ENCODE results near the gene BCR.
"Not testable (repeated sequence)": the region's sequence is repeated elsewhere in the genome, so short reads cannot be mapped to it uniquely, and the experiment has no call there.

BCR gene

GRCh38 chr22:23323960-23324688 is 143.8 kb downstream of the BCR start:
- not testable (repeated sequence) for DNase-seq

- peak; percentile 39 for DNase-seq
Measured at GRCh38 chr22:23325183-23325582, 144.9 kb downstream of the BCR start.

DNA sequence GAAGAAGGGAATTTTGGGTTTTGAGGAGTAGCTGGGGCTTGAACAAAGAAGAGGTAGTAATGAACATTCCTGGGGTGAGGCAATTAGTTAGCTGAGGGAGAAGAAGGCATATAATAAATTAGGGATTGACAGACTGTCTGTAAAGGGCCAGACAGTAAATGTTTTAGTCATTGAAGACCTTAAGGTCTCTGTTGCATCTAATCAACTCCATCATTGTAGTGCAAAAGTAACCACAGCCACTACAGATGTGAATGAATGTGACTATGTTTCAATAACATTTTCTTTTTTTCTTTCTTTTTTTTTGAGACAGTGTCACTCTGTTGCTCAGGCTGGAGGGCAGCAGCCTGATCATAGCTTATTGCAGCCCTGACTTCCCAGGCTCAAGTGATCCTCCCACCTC is 153.5 kb downstream of the BCR start:
- not testable (repeated sequence) for DNase-seq

GRCh38 chr22:23337672-23338071 is 157.4 kb downstream of the BCR start:
- DNase-seq = not testable (repeated sequence)

DNA sequence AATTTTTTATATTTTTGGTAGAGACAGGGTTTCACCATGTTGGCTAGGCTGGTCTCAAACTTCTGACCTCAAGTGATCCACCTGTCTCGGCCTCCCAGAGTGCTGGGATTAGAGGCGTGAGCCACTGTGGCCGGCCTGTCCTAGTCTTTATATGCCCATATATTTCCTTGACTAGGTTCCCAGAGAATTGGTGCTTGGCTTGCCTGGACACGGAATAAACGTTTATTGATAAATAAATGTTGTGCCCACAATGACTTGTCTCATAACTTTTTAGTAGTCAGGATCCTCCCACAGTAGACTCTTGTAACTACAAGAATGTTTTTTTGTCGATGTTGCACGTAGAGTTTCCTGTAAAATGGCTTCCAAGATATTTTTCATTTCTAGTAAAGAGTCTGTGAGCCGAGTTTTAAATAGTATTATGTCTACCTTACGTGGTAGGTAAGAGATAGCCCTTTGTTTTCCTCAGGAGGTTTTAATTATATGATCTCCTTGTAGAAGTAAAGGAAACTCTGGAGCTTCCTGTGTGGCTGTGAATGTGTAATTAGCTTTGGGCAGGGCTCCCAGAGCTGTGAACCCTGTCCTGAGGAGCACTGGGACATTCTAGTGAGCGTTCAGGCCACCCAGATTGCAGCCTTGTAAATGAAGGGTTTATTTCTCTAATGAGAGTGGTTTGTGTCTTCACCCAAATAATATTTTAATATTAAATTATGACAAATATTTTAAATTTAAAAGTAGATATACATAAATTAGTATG is 161.8 kb downstream of the BCR start:
- not testable (repeated sequence) for DNase-seq

GRCh38 chr22:23351321-23351720 is 171.0 kb downstream of the BCR start:
- no peak for DNase-seq

DNA sequence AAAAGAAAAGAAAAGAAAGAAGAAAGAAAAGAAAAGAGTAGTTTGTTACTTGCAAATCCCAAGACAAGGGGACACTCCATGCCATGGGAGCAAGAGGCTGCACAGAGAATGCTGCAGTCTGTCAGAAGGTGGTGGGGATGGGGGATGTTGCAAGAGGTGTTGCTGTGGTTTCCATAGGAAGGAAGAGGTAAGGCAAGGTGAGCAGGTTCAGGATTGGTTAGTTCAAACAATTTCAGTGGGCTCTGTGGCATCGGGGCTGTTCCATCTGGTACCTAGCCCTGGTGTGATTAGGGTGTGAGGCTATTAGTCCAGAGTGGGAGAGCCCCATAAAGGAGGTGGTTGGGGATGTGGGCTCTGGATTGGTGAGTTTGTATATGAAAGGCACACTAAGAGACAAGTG is 172.7 kb downstream of the BCR start:
- DNase-seq = no peak

DNA sequence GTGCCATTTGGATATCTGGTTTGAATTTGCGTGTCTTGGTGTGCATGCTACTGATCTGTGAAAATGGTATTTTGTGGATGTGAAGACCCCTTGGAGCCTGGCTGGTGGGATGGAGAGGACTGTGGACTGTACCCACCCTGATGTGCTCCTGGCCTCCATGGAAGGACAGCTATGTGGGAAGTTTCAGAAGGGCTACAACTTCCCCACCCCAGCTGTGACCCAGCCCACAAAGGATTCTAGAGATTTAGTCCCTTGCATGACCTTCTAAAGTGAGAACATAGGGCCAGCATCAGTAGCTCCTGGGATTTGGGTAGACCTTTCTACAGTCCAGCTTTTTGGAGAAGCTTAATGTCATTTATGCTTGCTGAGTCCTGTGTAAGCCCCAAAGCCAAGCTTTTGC is 173.4 kb downstream of the BCR start:
- no peak for DNase-seq

- DNase-seq = no peak
Measured at GRCh38 chr22:23356094-23356493, 175.8 kb downstream of the BCR start.

- no peak for DNase-seq
Measured at GRCh38 chr22:23357053-23357452, 176.7 kb downstream of the BCR start.

DNA sequence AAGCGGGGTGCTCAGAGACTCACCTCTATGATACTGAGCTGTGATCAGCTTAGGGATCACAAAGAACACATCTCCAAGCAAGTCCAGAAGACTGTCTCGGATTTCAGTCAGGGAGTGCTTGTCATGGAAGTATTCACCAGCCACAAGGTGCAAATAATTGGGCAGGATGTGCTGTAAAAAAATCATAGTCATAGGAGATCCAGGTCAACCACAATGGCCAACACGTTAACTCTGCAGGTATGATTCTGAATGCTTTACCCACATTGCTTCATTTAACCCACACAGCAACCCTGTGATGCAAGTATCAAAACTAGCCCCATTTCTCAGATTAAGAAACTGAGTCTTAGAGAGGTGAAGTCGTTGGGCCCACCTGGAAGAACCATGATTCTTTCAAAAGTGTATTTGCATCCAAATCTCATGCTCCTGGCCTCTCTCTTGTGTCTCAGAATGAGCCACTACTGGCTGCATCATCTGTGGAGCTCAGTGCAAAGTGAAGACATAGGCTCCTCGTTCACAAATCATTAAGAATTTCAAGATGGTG is 179.3 kb downstream of the BCR start:
- no peak for DNase-seq

- DNase-seq = no peak
Measured at GRCh38 chr22:23361676-23362075, 181.4 kb downstream of the BCR start.

GRCh38 chr22:23363683-23364082 is 183.4 kb downstream of the BCR start:
- DNase-seq = peak; percentile 33

DNA sequence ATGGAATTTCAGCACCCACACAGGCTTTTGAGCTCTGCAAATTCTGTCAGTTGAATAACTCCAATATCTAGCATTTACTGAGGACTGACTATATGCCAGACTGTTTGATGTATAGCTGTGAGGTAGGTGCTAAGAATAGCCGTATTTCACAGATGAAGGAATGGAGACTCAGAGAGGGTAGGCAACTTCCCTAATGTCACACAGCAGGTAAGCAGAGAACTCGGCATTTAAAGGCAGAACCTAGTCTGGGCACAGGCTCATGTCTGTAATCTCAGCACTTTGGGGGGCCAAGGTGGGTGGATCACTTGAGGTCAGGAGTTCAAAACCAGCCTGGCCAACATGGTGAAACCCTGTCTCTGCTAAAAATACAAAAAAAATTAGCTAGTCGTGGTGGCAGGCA is 184.1 kb downstream of the BCR start:
- DNase-seq = no peak

DNA sequence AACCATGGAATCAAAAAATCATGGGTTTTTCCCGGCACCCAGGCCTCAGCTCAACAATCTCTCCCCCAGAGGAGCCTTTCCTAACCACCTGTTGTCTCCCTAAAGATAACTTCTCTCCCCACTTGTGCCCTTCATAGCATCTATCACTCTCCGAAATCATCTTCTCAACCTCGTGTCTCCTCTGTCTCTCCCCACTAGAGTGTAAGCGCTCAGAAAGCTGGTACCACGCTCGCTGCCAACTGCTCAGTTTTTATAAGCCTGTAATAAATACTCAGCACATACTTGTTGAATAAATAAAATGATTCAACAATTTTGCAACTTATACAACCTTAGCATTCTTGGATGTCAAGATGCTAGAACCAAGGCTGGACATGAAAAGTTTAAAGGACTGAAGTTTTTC is 185.2 kb downstream of the BCR start:
- no peak for DNase-seq

DNA sequence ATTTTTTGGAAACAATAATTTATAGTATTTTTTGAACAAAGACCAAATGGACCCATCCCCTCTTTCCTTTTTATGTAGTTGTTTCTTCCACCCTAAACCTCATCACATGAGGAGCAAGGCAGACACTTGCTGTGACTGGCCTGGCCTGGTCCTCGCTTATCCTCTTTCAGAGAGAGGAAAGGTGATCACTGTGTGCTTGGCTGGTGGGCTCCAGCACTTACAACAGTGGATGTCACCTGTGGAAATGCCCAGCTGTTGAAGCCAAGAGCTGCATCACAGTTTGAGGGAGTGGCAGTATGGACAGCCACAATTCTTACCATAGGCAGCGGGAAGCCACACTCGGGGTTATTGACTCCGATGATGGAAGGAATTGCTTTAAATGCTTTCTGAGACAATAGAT is 185.7 kb downstream of the BCR start:
- DNase-seq = no peak

GRCh38 chr22:23367196-23367595 is 186.9 kb downstream of the BCR start:
- not testable (repeated sequence) for DNase-seq
